NB4 (cell line): ENCODE data around the gene SLC25A14.

Experiments
- MYC ChIP-seq: IDR thresholded peaks from 2 replicates; pipeline ENCODE4 v1.6.1; 2011; ENCODE audit warnings: low read depth, low read length
- POLR2A ChIP-seq: IDR thresholded peaks from 2 replicates; pipeline ENCODE4 v1.6.1; 2011; ENCODE audit warnings: mild to moderate bottlenecking; ENCODE audit not compliant: insufficient read length; ENCODE audit errors: extremely low read depth
- TF ChIP-seq, protein P1 (sequence below): IDR thresholded peaks from one replicate; pipeline ENCODE4 v1.5.1; 2012; ENCODE audit warnings: low read depth, low read length
- TF ChIP-seq, protein P2 (sequence below): IDR thresholded peaks from 2 replicates; pipeline ENCODE4 v1.6.1; 2011; ENCODE audit warnings: low read depth, low read length

- no peak for TF ChIP-seq POLR2A
- TF ChIP-seq, protein P1, sequence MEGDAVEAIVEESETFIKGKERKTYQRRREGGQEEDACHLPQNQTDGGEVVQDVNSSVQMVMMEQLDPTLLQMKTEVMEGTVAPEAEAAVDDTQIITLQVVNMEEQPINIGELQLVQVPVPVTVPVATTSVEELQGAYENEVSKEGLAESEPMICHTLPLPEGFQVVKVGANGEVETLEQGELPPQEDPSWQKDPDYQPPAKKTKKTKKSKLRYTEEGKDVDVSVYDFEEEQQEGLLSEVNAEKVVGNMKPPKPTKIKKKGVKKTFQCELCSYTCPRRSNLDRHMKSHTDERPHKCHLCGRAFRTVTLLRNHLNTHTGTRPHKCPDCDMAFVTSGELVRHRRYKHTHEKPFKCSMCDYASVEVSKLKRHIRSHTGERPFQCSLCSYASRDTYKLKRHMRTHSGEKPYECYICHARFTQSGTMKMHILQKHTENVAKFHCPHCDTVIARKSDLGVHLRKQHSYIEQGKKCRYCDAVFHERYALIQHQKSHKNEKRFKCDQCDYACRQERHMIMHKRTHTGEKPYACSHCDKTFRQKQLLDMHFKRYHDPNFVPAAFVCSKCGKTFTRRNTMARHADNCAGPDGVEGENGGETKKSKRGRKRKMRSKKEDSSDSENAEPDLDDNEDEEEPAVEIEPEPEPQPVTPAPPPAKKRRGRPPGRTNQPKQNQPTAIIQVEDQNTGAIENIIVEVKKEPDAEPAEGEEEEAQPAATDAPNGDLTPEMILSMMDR = peak; percentile 40
- TF ChIP-seq MYC = peak; percentile 38; the same call in 1 of the 2 replicates
- TF ChIP-seq, protein P2, sequence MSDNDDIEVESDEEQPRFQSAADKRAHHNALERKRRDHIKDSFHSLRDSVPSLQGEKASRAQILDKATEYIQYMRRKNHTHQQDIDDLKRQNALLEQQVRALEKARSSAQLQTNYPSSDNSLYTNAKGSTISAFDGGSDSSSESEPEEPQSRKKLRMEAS = peak; percentile 75; the same call in 1 of the 2 replicates
Observed at GRCh38 chrX:130330706-130331105, 9.0 kb upstream of the SLC25A14 start.
